ENCODE measurements around the gene FAM171A1.

DNA sequence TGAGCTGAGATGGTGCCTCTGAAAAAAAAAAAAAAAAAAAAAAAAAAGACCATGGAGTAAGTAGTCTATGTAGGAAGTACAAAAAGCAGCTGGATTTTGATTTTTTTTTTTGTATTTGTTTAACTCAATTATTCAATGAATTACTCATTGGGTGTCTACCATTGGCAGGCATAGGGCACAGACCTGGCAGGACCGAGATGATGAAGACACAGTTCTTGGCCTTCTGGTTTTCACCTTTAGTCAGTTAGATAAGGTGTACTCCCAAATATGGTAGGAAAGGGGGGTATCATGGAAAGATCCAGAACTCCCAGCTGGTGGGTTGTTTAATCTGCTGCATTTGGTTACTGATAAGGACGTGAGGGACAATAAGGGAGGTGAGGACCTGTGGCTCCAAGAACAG lies 105.5 kb downstream of the FAM171A1 start:
- TF ChIP-seq, protein P1, sequence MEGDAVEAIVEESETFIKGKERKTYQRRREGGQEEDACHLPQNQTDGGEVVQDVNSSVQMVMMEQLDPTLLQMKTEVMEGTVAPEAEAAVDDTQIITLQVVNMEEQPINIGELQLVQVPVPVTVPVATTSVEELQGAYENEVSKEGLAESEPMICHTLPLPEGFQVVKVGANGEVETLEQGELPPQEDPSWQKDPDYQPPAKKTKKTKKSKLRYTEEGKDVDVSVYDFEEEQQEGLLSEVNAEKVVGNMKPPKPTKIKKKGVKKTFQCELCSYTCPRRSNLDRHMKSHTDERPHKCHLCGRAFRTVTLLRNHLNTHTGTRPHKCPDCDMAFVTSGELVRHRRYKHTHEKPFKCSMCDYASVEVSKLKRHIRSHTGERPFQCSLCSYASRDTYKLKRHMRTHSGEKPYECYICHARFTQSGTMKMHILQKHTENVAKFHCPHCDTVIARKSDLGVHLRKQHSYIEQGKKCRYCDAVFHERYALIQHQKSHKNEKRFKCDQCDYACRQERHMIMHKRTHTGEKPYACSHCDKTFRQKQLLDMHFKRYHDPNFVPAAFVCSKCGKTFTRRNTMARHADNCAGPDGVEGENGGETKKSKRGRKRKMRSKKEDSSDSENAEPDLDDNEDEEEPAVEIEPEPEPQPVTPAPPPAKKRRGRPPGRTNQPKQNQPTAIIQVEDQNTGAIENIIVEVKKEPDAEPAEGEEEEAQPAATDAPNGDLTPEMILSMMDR (IDR thresholded peaks at IDR 0.05) = no peak
- TF ChIP-seq EZH2 (IDR thresholded peaks at IDR 0.05) (no peak), EZH2phosphoT487 (IDR thresholded peaks at IDR 0.05) (no peak)
